A673 (cell line): ENCODE measurements around the gene FHL5. TPM values are rescaled to one million over a fixed set of nuclear protein-coding genes. Genes with fewer than 3 reads are reported as not detected.

Experiments used
- BruUV-seq: library from RNA; stranded (reverse); fragments of 400-500 nt; replicated peaks from 2 replicates; lab custom pipeline; 2021; lab: Mats Ljungman, UMichigan
- CTCF ChIA-PET: fragments of 300-600 bp; sonication (Branson Sonifier 250); formaldehyde crosslinking; loops from one replicate; lab custom pipeline; 2022; ENCODE audit warnings: antibody characterized with exemption; lab: Charles Lee
- POLR2A ChIA-PET: fragments of 300-600 bp; sonication (Branson Sonifier 250); formaldehyde crosslinking; loops from one replicate; lab custom pipeline; 2022; ENCODE audit warnings: antibody characterized with exemption; ENCODE audit not compliant: low non-redundant PET; lab: Charles Lee
- DNase-seq: peaks from one replicate; pipeline ENCODE4 v3.0.0-alpha.2; 2015; ENCODE audit warnings: low spot score
- H3K27ac ChIP-seq: fragments of 200-600 bp; sonication (generic); 2 replicates; pipeline ENCODE4 v1.5.1; 2016; ENCODE audit warnings: mixed run types, low read depth, mild to moderate bottlenecking, mixed read lengths, antibody characterized with exemption, low read length; ENCODE audit not compliant: poor library complexity, severe bottlenecking
- H3K27me3 ChIP-seq: fragments of 200-600 bp; sonication (generic); replicated peaks from 2 replicates; pipeline ENCODE4 v1.6.1; 2017; ENCODE audit warnings: mixed run types, low read depth, mild to moderate bottlenecking, mixed read lengths, antibody characterized with exemption, low read length; ENCODE audit not compliant: insufficient read depth, poor library complexity
- H3K36me3 ChIP-seq: fragments of 200-600 bp; sonication (generic); 2 replicates; pipeline ENCODE4 v1.6.1; 2016; ENCODE audit warnings: mixed run types, mild to moderate bottlenecking, mixed read lengths, antibody characterized with exemption, low read length; ENCODE audit not compliant: insufficient read depth, poor library complexity, severe bottlenecking
- H3K4me1 ChIP-seq: fragments of 200-600 bp; sonication (generic); 2 replicates; pipeline ENCODE4 v1.6.1; 2017; ENCODE audit warnings: mixed run types, mild to moderate bottlenecking, mixed read lengths, antibody characterized with exemption, low read length; ENCODE audit not compliant: insufficient read depth, poor library complexity, severe bottlenecking
- H3K4me3 ChIP-seq: fragments of 200-600 bp; sonication (generic); 2 replicates; pipeline ENCODE4 v1.5.1; 2016; ENCODE audit warnings: low read depth, mixed run types, mild to moderate bottlenecking, mixed read lengths, low read length; ENCODE audit not compliant: poor library complexity, severe bottlenecking
- H3K9me3 ChIP-seq: fragments of 200-600 bp; sonication (generic); 2 replicates; pipeline ENCODE4 v1.6.1; 2016; ENCODE audit warnings: mixed run types, low read depth, mild to moderate bottlenecking, mixed read lengths, antibody characterized with exemption, low read length; ENCODE audit not compliant: poor library complexity, severe bottlenecking
- EZH2 ChIP-seq: fragments of 200-600 bp; sonication (generic); IDR thresholded peaks from 2 replicates; pipeline ENCODE4 v1.6.1; 2017; ENCODE audit warnings: borderline replicate concordance, low read depth, mild to moderate bottlenecking, mixed read lengths, antibody characterized with exemption, low read length; ENCODE audit not compliant: poor library complexity, severe bottlenecking
- intact Hi-C: fragments of 100-400 bp; cut with micrococcal nuclease; formaldehyde crosslinking; loops from one replicate; pipeline ENCODE4 v1.10.0; 2022; ENCODE audit not compliant: unreplicated experiment
- total RNA-seq: library from RNA; stranded (reverse); gene quantifications from 2 replicates; pipeline ENCODE4 v1.2.3, GENCODE V29; 2021
- TF ChIP-seq, protein P1 (sequence below): fragments of 300-800, 200-600 bp; sonication (generic); conservative IDR thresholded peaks from 2 replicates; pipeline ENCODE4 v1.5.1; 2017; ENCODE audit warnings: low read depth, mild to moderate bottlenecking, antibody characterized with exemption, low read length, moderate library complexity, mixed read lengths

Gene FHL5
- total RNA-seq, 1 experiment from 2014 or later = 0.84 TPM

DNA sequence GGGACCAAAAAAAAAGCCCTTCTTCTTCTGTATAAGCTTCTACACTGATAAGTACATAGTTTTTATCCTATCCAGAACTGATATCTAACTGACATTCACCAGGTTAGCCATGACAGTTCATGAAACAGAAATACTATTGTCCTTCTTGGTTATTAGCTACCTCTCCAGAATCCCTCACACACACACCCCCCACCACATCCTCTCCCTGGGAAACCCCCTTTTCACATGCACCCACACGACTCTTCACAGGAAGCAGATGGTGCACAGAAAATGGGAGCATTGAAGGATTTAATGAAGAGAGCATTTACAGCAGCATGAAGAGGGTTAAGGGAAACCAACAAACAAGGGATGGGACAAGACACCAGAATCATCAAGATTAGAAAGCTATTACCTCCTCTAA lies 88.9 kb downstream of the FHL5 start:
- no peak for DNase-seq
- intact Hi-C loops = no loop called here
- Histone ChIP-seq H3K36me3 (no peaks in the 10 kb centered on the region), H3K27me3 (no peaks in the 10 kb centered on the region), H3K9me3 (no peaks in the 10 kb centered on the region), H3K4me1 (no peaks in the 10 kb centered on the region), H3K4me3 (no peak overlapping the region), H3K27ac (no peak overlapping the region)
- CTCF ChIA-PET = no interaction called here
- POLR2A ChIA-PET = no interaction called here
- no peak for TF ChIP-seq EZH2
- TF ChIP-seq, protein P1, sequence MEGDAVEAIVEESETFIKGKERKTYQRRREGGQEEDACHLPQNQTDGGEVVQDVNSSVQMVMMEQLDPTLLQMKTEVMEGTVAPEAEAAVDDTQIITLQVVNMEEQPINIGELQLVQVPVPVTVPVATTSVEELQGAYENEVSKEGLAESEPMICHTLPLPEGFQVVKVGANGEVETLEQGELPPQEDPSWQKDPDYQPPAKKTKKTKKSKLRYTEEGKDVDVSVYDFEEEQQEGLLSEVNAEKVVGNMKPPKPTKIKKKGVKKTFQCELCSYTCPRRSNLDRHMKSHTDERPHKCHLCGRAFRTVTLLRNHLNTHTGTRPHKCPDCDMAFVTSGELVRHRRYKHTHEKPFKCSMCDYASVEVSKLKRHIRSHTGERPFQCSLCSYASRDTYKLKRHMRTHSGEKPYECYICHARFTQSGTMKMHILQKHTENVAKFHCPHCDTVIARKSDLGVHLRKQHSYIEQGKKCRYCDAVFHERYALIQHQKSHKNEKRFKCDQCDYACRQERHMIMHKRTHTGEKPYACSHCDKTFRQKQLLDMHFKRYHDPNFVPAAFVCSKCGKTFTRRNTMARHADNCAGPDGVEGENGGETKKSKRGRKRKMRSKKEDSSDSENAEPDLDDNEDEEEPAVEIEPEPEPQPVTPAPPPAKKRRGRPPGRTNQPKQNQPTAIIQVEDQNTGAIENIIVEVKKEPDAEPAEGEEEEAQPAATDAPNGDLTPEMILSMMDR = no peak
- no TSS peak for BruUV-seq

DNA sequence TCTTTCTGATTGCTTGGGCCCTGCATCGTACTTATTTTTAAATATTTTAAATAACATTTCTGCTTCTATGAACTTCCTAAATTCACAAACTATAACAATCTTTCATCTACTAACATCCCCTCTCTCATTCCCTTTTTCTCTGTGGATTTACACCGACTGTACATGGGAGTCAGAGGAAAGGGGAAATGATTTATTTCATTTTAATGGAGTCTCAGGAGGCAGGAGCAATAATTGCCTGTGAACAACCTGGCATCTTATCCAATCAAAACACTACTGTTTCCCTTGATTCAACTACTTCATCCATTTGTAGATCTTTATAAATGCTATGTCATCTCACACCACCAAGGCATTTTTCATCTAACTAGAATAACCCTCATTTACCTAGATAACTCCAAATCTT lies 89.6 kb downstream of the FHL5 start:
- H3K4me1 ChIP-seq = no peaks in the 10 kb centered on the region
- intact Hi-C loops = no loop called here
- no peaks in the 10 kb centered on the region for H3K27me3 ChIP-seq
- BruUV-seq = no TSS peak
- no peak for DNase-seq
- H3K9me3 ChIP-seq = no peaks in the 10 kb centered on the region
- CTCF ChIA-PET = no interaction called here
- POLR2A ChIA-PET = no interaction called here
- H3K36me3 ChIP-seq = no peaks in the 10 kb centered on the region
- no peak overlapping the region for H3K27ac ChIP-seq
- no peak overlapping the region for H3K4me3 ChIP-seq
- no peak for TF ChIP-seq EZH2
- TF ChIP-seq, protein P1 = no peak

DNA sequence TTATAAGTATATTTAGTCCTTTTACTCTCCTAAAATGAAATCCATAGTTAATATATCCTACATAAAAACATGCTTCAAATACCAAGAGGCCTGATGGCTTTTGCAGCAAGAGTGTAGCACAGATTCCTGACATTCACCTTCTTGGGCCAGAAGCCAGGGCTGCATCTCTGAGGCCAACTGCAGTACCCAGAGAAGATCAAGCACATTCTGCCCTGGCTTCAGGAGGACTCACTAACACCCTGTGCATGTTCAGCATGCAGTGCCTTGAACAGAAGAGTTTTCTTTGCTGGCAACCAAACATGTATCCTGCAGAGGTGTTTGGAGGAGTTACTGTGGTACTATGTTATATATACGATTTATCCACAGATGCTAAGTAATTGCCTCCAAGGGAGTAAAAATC lies 90.3 kb downstream of the FHL5 start:
- H3K27ac ChIP-seq = no peak overlapping the region
- no peaks in the 10 kb centered on the region for H3K4me1 ChIP-seq
- no peak for TF ChIP-seq EZH2
- TF ChIP-seq, protein P1 = no peak
- no TSS peak for BruUV-seq
- no peaks in the 10 kb centered on the region for H3K36me3 ChIP-seq
- intact Hi-C loops = no loop called here
- DNase-seq = no peak
- CTCF ChIA-PET = no interaction called here
- no peaks in the 10 kb centered on the region for H3K27me3 ChIP-seq
- POLR2A ChIA-PET = no interaction called here
- H3K4me3 ChIP-seq = no peak overlapping the region
- H3K9me3 ChIP-seq = no peaks in the 10 kb centered on the region
